WTC11 (cell line): ENCODE data around the gene TMEM256.

Experiments
- ESRRA ChIP-seq: sonication (generic); formaldehyde crosslinking; IDR thresholded peaks from 2 replicates; pipeline ENCODE4 v1.8.1; 2022; ENCODE audit warnings: mild to moderate bottlenecking, missing genetic modification reagents, borderline replicate concordance
- FOXP1 ChIP-seq: sonication (generic); formaldehyde crosslinking; IDR thresholded peaks from 2 replicates; pipeline ENCODE4 v1.8.0; 2022; ENCODE audit warnings: missing genetic modification reagents, mild to moderate bottlenecking, moderate library complexity, borderline replicate concordance
- TF ChIP-seq, protein P1 (sequence below): fragments of 200-600 bp; IDR thresholded peaks from 2 replicates; pipeline ENCODE4 v1.8.0; 2022; ENCODE audit warnings: antibody characterized with exemption

DNA sequence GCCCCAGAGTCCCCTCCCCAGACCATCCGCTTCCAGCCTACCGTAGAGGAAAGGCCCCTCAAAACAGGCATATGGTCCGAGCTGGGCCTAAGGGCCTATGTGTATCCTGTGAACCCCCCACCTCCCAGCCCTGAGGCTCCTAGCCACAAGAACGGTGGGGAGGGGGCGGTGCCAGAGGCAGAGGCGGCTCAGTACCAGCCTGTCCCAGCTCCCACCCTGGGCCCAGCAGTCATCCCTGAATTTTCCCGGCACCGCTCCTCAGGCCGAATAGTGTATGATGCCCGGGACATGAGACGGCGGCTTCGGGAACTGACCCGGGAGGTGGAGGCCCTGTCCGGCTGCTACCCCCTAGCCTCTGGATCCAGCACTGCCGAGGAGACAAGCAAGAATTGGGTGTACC is 17.3 kb upstream of the TMEM256 start:
- TF ChIP-seq FOXP1 (CRISPR knock-in tag) (no peak), ESRRA (CRISPR knock-in tag) (no peak)
- TF ChIP-seq, protein P1, sequence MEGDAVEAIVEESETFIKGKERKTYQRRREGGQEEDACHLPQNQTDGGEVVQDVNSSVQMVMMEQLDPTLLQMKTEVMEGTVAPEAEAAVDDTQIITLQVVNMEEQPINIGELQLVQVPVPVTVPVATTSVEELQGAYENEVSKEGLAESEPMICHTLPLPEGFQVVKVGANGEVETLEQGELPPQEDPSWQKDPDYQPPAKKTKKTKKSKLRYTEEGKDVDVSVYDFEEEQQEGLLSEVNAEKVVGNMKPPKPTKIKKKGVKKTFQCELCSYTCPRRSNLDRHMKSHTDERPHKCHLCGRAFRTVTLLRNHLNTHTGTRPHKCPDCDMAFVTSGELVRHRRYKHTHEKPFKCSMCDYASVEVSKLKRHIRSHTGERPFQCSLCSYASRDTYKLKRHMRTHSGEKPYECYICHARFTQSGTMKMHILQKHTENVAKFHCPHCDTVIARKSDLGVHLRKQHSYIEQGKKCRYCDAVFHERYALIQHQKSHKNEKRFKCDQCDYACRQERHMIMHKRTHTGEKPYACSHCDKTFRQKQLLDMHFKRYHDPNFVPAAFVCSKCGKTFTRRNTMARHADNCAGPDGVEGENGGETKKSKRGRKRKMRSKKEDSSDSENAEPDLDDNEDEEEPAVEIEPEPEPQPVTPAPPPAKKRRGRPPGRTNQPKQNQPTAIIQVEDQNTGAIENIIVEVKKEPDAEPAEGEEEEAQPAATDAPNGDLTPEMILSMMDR = no peak
